Measurements from ENCODE around the gene AEBP1. TPM values are rescaled to one million over a fixed set of nuclear protein-coding genes. Genes with fewer than 3 reads are reported as not detected.

Gene AEBP1
- total and polyA plus RNA-seq, 9 of the 15 experiments (the other 6 are each of a cell fraction or from before 2014, with no cell fraction given), result 0.03 to 0.78 (median 0.30) TPM; not detected in 2

GRCh38 chr7:44147026-44147991 lies 43.2 kb downstream of the AEBP1 start (continued):
- TF ChIP-seq STAT5B (CRISPR knock-in tag; IDR thresholded peaks at IDR 0.05), result no peak
- no peak for TF ChIP-seq SIX5 (IDR thresholded peaks at IDR 0.05; ENCODE audit: borderline replicate concordance in 1 of 2, insufficient read depth in 1 of 2, low read depth in 1 of 2, low read length in 2 of 2)
- TF ChIP-seq UBTF (IDR thresholded peaks at IDR 0.05; ENCODE audit: borderline replicate concordance in 1 of 2, low read depth in 2 of 2, low read length in 2 of 2), result peak in 1 of 2 experiments; percentile 93; a peak in 2 of 4 replicates
- TF ChIP-seq ELF2 (CRISPR knock-in tag; IDR thresholded peaks at IDR 0.05), result no peak
- TF ChIP-seq MCM5 (IDR thresholded peaks at IDR 0.05; ENCODE audit: low read depth), result no peak
- TF ChIP-seq ATF7 (IDR thresholded peaks at IDR 0.05), result 0 out of 2 replicates have a peak, but pooled peaks have one; percentile 26
- no peak for TF ChIP-seq POLR2A (conservative IDR thresholded peaks at IDR 0.05)
- TF ChIP-seq XRCC5 (IDR thresholded peaks at IDR 0.05; ENCODE audit: low read depth, low read length), result no peak
- no peak for TF ChIP-seq ZNF408 (CRISPR knock-in tag; IDR thresholded peaks at IDR 0.05; ENCODE audit: low read depth)
- TF ChIP-seq, protein P1, sequence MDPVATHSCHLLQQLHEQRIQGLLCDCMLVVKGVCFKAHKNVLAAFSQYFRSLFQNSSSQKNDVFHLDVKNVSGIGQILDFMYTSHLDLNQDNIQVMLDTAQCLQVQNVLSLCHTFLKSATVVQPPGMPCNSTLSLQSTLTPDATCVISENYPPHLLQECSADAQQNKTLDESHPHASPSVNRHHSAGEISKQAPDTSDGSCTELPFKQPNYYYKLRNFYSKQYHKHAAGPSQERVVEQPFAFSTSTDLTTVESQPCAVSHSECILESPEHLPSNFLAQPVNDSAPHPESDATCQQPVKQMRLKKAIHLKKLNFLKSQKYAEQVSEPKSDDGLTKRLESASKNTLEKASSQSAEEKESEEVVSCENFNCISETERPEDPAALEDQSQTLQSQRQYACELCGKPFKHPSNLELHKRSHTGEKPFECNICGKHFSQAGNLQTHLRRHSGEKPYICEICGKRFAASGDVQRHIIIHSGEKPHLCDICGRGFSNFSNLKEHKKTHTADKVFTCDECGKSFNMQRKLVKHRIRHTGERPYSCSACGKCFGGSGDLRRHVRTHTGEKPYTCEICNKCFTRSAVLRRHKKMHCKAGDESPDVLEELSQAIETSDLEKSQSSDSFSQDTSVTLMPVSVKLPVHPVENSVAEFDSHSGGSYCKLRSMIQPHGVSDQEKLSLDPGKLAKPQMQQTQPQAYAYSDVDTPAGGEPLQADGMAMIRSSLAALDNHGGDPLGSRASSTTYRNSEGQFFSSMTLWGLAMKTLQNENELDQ (CRISPR knock-in tag; IDR thresholded peaks at IDR 0.05; ENCODE audit: borderline replicate concordance), result no peak
- TF ChIP-seq, protein P2, sequence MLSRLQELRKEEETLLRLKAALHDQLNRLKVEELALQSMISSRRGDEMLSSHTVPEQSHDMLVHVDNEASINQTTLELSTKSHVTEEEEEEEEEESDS (CRISPR knock-in tag; IDR thresholded peaks at IDR 0.05), result no peak
- TF ChIP-seq FIP1L1 (IDR thresholded peaks at IDR 0.05; ENCODE audit: low read depth, low read length, poor library complexity, severe bottlenecking), result no peak
- TF ChIP-seq MNT (conservative IDR thresholded peaks at IDR 0.05), result no peak; a peak in 1 of 4 replicates
- no peak for TF ChIP-seq HEY1 (CRISPR knock-in tag; IDR thresholded peaks at IDR 0.05; ENCODE audit: borderline replicate concordance)
- no peak for TF ChIP-seq ESRRB (CRISPR knock-in tag; IDR thresholded peaks at IDR 0.05; ENCODE audit: borderline replicate concordance)
- no peak for TF ChIP-seq RBM34 (IDR thresholded peaks at IDR 0.05; ENCODE audit: borderline replicate concordance, insufficient read depth, low read length)
- TF ChIP-seq MTA1 (IDR thresholded peaks at IDR 0.05; ENCODE audit: borderline replicate concordance), result no peak
- TF ChIP-seq ZNF785 (CRISPR knock-in tag; IDR thresholded peaks at IDR 0.05), result no peak
- TF ChIP-seq IRF2 (CRISPR knock-in tag; IDR thresholded peaks at IDR 0.05), result no peak
- TF ChIP-seq HMG20B (CRISPR knock-in tag; IDR thresholded peaks at IDR 0.05), result no peak
